DMS153 treated with DMSO at 0.1 percent for 48 hours (cell line): ENCODE results near the gene PCMTD2.
A peak's percentile ranks its signal among the peaks of the same experiment; 100 is the strongest.

ENCODE experiments used
- DNase-seq: peaks from one replicate; lab custom pipeline; 2025; ENCODE audit not compliant: unreplicated experiment; lab: John Stamatoyannopoulos, UW

The PCMTD2 gene

GRCh38 chr20:64255361-64256281 lies at the start of gene PCMTD2:
TSS of gene PCMTD2 (plus strand) at chr20:64255748. CDS start at chr20:64259966, 4,218 bp downstream.
- DNase-seq: peak; percentile 58

GRCh38 chr20:64206614-64207013 lies 48.9 kb upstream of the PCMTD2 start:
- DNase-seq: no peak

GRCh38 chr20:64207641-64208590 lies 47.6 kb upstream of the PCMTD2 start:
- DNase-seq: no peak

- no peak for DNase-seq
Observed at GRCh38 chr20:64209148-64209547, 46.4 kb upstream of the PCMTD2 start.

- no peak for DNase-seq
Observed at GRCh38 chr20:64210656-64211369, 44.7 kb upstream of the PCMTD2 start.

GRCh38 chr20:64211874-64212658 lies 43.5 kb upstream of the PCMTD2 start:
- no peak for DNase-seq

GRCh38 chr20:64212755-64213154 lies 42.8 kb upstream of the PCMTD2 start:
- no peak for DNase-seq

GRCh38 chr20:64214113-64214512 lies 41.4 kb upstream of the PCMTD2 start:
- no peak for DNase-seq

- DNase-seq: no peak
Observed at GRCh38 chr20:64214952-64215351, 40.6 kb upstream of the PCMTD2 start.

GRCh38 chr20:64216036-64216435 lies 39.5 kb upstream of the PCMTD2 start:
- DNase-seq: no peak

GRCh38 chr20:64216910-64217309 lies 38.6 kb upstream of the PCMTD2 start:
- no peak for DNase-seq

GRCh38 chr20:64217539-64218221 lies 37.9 kb upstream of the PCMTD2 start:
- DNase-seq: no peak

- DNase-seq: no peak
Observed at GRCh38 chr20:64219202-64219601, 36.3 kb upstream of the PCMTD2 start.

GRCh38 chr20:64219730-64220129 lies 35.8 kb upstream of the PCMTD2 start:
- DNase-seq: no peak

- no peak for DNase-seq
Observed at GRCh38 chr20:64220420-64220819, 35.1 kb upstream of the PCMTD2 start.

- DNase-seq: no peak
Observed at GRCh38 chr20:64220891-64221527, 34.5 kb upstream of the PCMTD2 start.

GRCh38 chr20:64222291-64222735 lies 33.2 kb upstream of the PCMTD2 start:
- no peak for DNase-seq

- no peak for DNase-seq
Observed at GRCh38 chr20:64222851-64223525, 32.6 kb upstream of the PCMTD2 start.
